OCI-LY3 (cell line): Measurements from ENCODE around the gene RIN3.

Source experiments
- EZH2phosphoT487 ChIP-seq: fragments of 200-600 bp; shearing (Covaris generic); IDR thresholded peaks from 2 replicates; pipeline ENCODE4 v1.6.1; 2018; ENCODE audit warnings: antibody characterized with exemption, mixed run types, low read depth
- TF ChIP-seq, protein P1 (sequence below): fragments of 200-600, 300-600 bp; sonication (generic); IDR thresholded peaks from 2 replicates; pipeline ENCODE4 v1.5.1; 2014; ENCODE audit warnings: antibody characterized with exemption, low read length, low read depth

DNA sequence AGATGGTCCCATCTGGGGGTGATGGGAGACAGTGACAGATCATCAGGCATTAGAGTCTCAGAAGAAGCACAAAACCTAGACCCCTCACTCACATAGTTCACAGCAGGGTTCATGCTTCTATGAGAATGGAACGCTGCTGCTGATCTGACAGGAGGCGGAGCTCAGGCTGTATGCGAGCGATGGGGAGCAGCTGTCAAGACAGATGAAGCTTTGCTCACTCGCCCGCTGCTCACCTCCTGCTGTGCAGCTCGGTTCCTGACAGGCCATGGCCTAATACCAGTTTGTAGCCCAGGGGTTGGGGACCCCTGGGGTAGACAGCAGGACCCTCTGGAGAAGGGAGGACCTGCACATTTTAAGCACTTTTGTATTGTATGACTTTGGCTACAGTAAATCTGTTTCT is 123.6 kb downstream of the RIN3 start:
- TF ChIP-seq, protein P1, sequence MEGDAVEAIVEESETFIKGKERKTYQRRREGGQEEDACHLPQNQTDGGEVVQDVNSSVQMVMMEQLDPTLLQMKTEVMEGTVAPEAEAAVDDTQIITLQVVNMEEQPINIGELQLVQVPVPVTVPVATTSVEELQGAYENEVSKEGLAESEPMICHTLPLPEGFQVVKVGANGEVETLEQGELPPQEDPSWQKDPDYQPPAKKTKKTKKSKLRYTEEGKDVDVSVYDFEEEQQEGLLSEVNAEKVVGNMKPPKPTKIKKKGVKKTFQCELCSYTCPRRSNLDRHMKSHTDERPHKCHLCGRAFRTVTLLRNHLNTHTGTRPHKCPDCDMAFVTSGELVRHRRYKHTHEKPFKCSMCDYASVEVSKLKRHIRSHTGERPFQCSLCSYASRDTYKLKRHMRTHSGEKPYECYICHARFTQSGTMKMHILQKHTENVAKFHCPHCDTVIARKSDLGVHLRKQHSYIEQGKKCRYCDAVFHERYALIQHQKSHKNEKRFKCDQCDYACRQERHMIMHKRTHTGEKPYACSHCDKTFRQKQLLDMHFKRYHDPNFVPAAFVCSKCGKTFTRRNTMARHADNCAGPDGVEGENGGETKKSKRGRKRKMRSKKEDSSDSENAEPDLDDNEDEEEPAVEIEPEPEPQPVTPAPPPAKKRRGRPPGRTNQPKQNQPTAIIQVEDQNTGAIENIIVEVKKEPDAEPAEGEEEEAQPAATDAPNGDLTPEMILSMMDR, result no peak
- TF ChIP-seq EZH2phosphoT487, result no peak
